A673 (cell line): Measurements from ENCODE around the gene CDKN2B-AS1. TPM values are rescaled to one million over a fixed set of nuclear protein-coding genes. Genes with fewer than 3 reads are reported as not detected.

Source experiments
- BruUV-seq: library from RNA; stranded (reverse); fragments of 400-500 nt; replicated peaks from 2 replicates; lab custom pipeline; 2021; lab: Mats Ljungman, UMichigan
- CTCF ChIA-PET: fragments of 300-600 bp; sonication (Branson Sonifier 250); formaldehyde crosslinking; loops from one replicate; lab custom pipeline; 2022; ENCODE audit warnings: antibody characterized with exemption; lab: Charles Lee
- POLR2A ChIA-PET: fragments of 300-600 bp; sonication (Branson Sonifier 250); formaldehyde crosslinking; loops from one replicate; lab custom pipeline; 2022; ENCODE audit warnings: antibody characterized with exemption; ENCODE audit not compliant: low non-redundant PET; lab: Charles Lee
- DNase-seq: peaks from one replicate; pipeline ENCODE4 v3.0.0-alpha.2; 2015; ENCODE audit warnings: low spot score
- H3K27ac ChIP-seq: fragments of 200-600 bp; sonication (generic); 2 replicates; pipeline ENCODE4 v1.5.1; 2016; ENCODE audit warnings: mixed run types, low read depth, mild to moderate bottlenecking, mixed read lengths, antibody characterized with exemption, low read length; ENCODE audit not compliant: poor library complexity, severe bottlenecking
- H3K27me3 ChIP-seq: fragments of 200-600 bp; sonication (generic); replicated peaks from 2 replicates; pipeline ENCODE4 v1.6.1; 2017; ENCODE audit warnings: mixed run types, low read depth, mild to moderate bottlenecking, mixed read lengths, antibody characterized with exemption, low read length; ENCODE audit not compliant: insufficient read depth, poor library complexity
- H3K36me3 ChIP-seq: fragments of 200-600 bp; sonication (generic); 2 replicates; pipeline ENCODE4 v1.6.1; 2016; ENCODE audit warnings: mixed run types, mild to moderate bottlenecking, mixed read lengths, antibody characterized with exemption, low read length; ENCODE audit not compliant: insufficient read depth, poor library complexity, severe bottlenecking
- H3K4me1 ChIP-seq: fragments of 200-600 bp; sonication (generic); 2 replicates; pipeline ENCODE4 v1.6.1; 2017; ENCODE audit warnings: mixed run types, mild to moderate bottlenecking, mixed read lengths, antibody characterized with exemption, low read length; ENCODE audit not compliant: insufficient read depth, poor library complexity, severe bottlenecking
- H3K4me3 ChIP-seq: fragments of 200-600 bp; sonication (generic); 2 replicates; pipeline ENCODE4 v1.5.1; 2016; ENCODE audit warnings: low read depth, mixed run types, mild to moderate bottlenecking, mixed read lengths, low read length; ENCODE audit not compliant: poor library complexity, severe bottlenecking
- H3K9me3 ChIP-seq: fragments of 200-600 bp; sonication (generic); 2 replicates; pipeline ENCODE4 v1.6.1; 2016; ENCODE audit warnings: mixed run types, low read depth, mild to moderate bottlenecking, mixed read lengths, antibody characterized with exemption, low read length; ENCODE audit not compliant: poor library complexity, severe bottlenecking
- EZH2 ChIP-seq: fragments of 200-600 bp; sonication (generic); IDR thresholded peaks from 2 replicates; pipeline ENCODE4 v1.6.1; 2017; ENCODE audit warnings: borderline replicate concordance, low read depth, mild to moderate bottlenecking, mixed read lengths, antibody characterized with exemption, low read length; ENCODE audit not compliant: poor library complexity, severe bottlenecking
- intact Hi-C: fragments of 100-400 bp; cut with micrococcal nuclease; formaldehyde crosslinking; loops from one replicate; pipeline ENCODE4 v1.10.0; 2022; ENCODE audit not compliant: unreplicated experiment
- total RNA-seq: library from RNA; stranded (reverse); gene quantifications from 2 replicates; pipeline ENCODE4 v1.2.3, GENCODE V29; 2021
- TF ChIP-seq, protein P1 (sequence below): fragments of 300-800, 200-600 bp; sonication (generic); conservative IDR thresholded peaks from 2 replicates; pipeline ENCODE4 v1.5.1; 2017; ENCODE audit warnings: low read depth, mild to moderate bottlenecking, antibody characterized with exemption, low read length, moderate library complexity, mixed read lengths

CDKN2B-AS1 gene
- total RNA-seq, 1 experiment from 2014 or later = not detected

DNA sequence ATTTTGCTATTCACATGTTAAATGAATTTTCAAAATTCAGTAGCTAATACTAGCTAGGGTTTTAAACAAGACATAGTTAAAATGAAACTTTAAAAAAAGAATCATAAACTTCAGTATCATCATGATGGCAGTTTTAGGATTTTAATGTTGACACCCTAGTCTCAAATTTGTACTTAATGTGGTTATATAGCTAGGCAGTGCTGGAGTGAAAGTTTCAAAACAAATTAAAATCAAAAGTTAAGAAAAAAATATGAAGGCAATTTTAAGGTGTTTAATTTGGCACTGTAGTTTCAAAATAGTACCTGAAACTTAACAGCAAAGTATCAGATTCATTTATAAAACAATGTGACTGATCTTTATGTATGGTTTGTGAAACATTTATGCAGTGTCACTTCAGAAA lies 33.8 kb downstream of the CDKN2B-AS1 start:
- no peaks in the 10 kb centered on the region for H3K27me3 ChIP-seq
- H3K9me3 ChIP-seq = no peaks in the 10 kb centered on the region
- DNase-seq = no peak
- BruUV-seq = no TSS peak
- intact Hi-C loops = no loop called here
- H3K36me3 ChIP-seq = no peaks in the 10 kb centered on the region
- ChIA-PET POLR2A (no interaction called here), CTCF (no interaction called here)
- H3K4me1 ChIP-seq = no peaks in the 10 kb centered on the region
- no peak overlapping the region for H3K4me3 ChIP-seq
- TF ChIP-seq, protein P1, sequence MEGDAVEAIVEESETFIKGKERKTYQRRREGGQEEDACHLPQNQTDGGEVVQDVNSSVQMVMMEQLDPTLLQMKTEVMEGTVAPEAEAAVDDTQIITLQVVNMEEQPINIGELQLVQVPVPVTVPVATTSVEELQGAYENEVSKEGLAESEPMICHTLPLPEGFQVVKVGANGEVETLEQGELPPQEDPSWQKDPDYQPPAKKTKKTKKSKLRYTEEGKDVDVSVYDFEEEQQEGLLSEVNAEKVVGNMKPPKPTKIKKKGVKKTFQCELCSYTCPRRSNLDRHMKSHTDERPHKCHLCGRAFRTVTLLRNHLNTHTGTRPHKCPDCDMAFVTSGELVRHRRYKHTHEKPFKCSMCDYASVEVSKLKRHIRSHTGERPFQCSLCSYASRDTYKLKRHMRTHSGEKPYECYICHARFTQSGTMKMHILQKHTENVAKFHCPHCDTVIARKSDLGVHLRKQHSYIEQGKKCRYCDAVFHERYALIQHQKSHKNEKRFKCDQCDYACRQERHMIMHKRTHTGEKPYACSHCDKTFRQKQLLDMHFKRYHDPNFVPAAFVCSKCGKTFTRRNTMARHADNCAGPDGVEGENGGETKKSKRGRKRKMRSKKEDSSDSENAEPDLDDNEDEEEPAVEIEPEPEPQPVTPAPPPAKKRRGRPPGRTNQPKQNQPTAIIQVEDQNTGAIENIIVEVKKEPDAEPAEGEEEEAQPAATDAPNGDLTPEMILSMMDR = no peak
- no peak for TF ChIP-seq EZH2
- no peak overlapping the region for H3K27ac ChIP-seq

DNA sequence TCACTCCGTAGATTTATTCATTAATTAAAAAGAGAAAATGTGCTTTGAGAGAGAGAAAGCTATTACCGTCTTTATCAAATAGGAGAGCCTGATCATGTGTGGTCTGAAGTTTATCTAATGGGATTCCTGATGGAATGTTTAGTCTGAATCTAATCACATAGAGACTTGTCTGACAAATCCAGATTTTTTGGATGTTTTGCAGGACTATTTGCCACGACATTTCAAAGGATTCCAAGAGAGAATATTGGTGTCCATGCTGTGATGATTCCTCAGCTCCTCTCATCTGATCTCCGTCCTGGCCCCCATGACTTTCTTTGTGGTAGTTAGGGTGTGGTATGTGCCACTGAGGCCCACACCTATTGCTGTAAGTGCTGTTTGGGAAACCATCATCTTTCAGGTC lies 34.6 kb downstream of the CDKN2B-AS1 start:
- intact Hi-C loops = no loop called here
- Histone ChIP-seq H3K9me3 (no peaks in the 10 kb centered on the region), H3K27ac (no peak overlapping the region), H3K4me1 (no peaks in the 10 kb centered on the region), H3K4me3 (no peak overlapping the region), H3K27me3 (no peaks in the 10 kb centered on the region), H3K36me3 (no peaks in the 10 kb centered on the region)
- no peak for DNase-seq
- no peak for TF ChIP-seq EZH2
- TF ChIP-seq, protein P1 = no peak
- no TSS peak for BruUV-seq
- ChIA-PET POLR2A (no interaction called here), CTCF (no interaction called here)

DNA sequence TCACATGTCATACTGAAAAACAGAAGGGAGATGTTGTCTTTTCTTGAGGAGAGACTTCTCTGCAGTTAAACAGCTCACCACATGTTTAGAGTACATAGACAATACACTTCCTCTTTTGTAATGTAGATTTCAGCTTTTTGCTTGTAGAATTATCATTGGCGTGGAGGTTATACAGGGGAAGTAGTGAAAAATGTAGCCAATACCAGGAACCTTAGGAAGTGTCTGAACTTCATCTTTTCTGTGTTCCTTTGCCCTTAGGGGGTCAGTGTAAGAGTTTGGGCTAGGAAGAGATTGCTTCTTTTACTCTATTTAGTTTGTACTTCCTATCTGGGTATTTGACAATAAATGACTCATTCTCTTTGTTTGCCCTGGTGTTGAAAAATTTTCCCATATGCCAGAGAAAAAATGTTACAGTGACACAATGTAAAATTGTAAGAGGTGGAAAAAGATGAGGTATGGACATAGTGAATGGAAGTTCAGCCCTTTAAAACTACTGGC lies 35.6 kb downstream of the CDKN2B-AS1 start:
- Histone ChIP-seq H3K9me3 (no peaks in the 10 kb centered on the region), H3K36me3 (no peaks in the 10 kb centered on the region), H3K27ac (no peak overlapping the region), H3K27me3 (no peaks in the 10 kb centered on the region), H3K4me3 (no peak overlapping the region), H3K4me1 (no peaks in the 10 kb centered on the region)
- intact Hi-C loops = no loop called here
- no peak for DNase-seq
- TF ChIP-seq EZH2 = no peak
- TF ChIP-seq, protein P1 = no peak
- ChIA-PET POLR2A (no interaction called here), CTCF (no interaction called here)
- BruUV-seq = no TSS peak
